Keratinocyte (primary cell): ENCODE measurements around the gene SMR3A. TPM values are rescaled to one million over a fixed set of nuclear protein-coding genes. Genes with fewer than 3 reads are reported as not detected.

Experiments used
- DNase-seq: peaks from one replicate; pipeline ENCODE4 v3.0.0-alpha.2; 2011; ENCODE audit warnings: low read depth, missing footprints, low spot score
- FAIRE-seq: peaks from 2 replicates; lab custom pipeline; 2011; peaks lifted over from hg19 to GRCh38; lab: Jason Lieb, UNC
- H2AFZ ChIP-seq: 2 replicates; pipeline ENCODE4 v1.6.0; 2012; ENCODE audit warnings: low read length, control low read depth, inconsistent platforms; ENCODE audit not compliant: control insufficient read depth
- H3K27ac ChIP-seq: 2 replicates; pipeline ENCODE4 v1.5.1; 2011; ENCODE audit warnings: low read length; ENCODE audit not compliant: control insufficient read depth, insufficient read depth
- H3K27me3 ChIP-seq: 3 replicates; pipeline ENCODE4 v1.6.0; 2011; ENCODE audit warnings: low read length; ENCODE audit not compliant: control insufficient read depth, insufficient read depth; ENCODE audit errors: extremely low read depth
- H3K36me3 ChIP-seq, 2 experiments: 2 replicates in 1 of 2; 3 replicates in 1 of 2; pipeline ENCODE4 v1.5.1; 2011; ENCODE audit warnings: low read length in 2 of 2, mild to moderate bottlenecking in 1 of 2; ENCODE audit not compliant: control insufficient read depth in 2 of 2, insufficient read depth in 2 of 2; ENCODE audit errors: extremely low read depth in 1 of 2
- H3K4me1 ChIP-seq: 3 replicates; pipeline ENCODE4 v1.5.1; 2011; ENCODE audit warnings: low read length; ENCODE audit not compliant: control insufficient read depth, insufficient read depth; ENCODE audit errors: extremely low read depth
- H3K4me2 ChIP-seq: 3 replicates; pipeline ENCODE4 v1.6.0; 2011; ENCODE audit warnings: low read depth, low read length; ENCODE audit not compliant: control insufficient read depth, insufficient read depth; ENCODE audit errors: extremely low read depth
- H3K4me3 ChIP-seq, 3 experiments: fragments of 200-600 bp in 1 of 3; sonication (generic) in 1 of 3; 2 replicates in 2 of 3; 3 replicates in 1 of 3; pipeline ENCODE4 v1.5.1; 2011 to 2016; ENCODE audit warnings: low read length in 3 of 3, mild to moderate bottlenecking in 3 of 3, control low read depth in 2 of 3, inconsistent platforms in 1 of 3, low read depth in 1 of 3, mixed read lengths in 1 of 3, mixed run types in 1 of 3, moderate library complexity in 1 of 3; ENCODE audit not compliant: control insufficient read depth in 2 of 3, insufficient read depth in 2 of 3; ENCODE audit errors: extremely low read depth in 1 of 3
- H3K79me2 ChIP-seq: 2 replicates; pipeline ENCODE4 v1.6.0; 2012; ENCODE audit warnings: low read length; ENCODE audit not compliant: control insufficient read depth, insufficient read depth
- H3K9ac ChIP-seq: 3 replicates; pipeline ENCODE4 v1.6.0; 2011; ENCODE audit warnings: low read length; ENCODE audit not compliant: control insufficient read depth, insufficient read depth; ENCODE audit errors: extremely low read depth
- H3K9me1 ChIP-seq: 3 replicates; pipeline ENCODE4 v1.6.0; 2011; ENCODE audit warnings: low read length; ENCODE audit not compliant: control insufficient read depth, insufficient read depth; ENCODE audit errors: extremely low read depth
- H3K9me3 ChIP-seq: 2 replicates; pipeline ENCODE4 v1.5.1; 2012; ENCODE audit warnings: low read depth, low read length; ENCODE audit not compliant: control insufficient read depth
- H4K20me1 ChIP-seq: 3 replicates; pipeline ENCODE4 v1.6.0; 2011; ENCODE audit warnings: low read length; ENCODE audit not compliant: control insufficient read depth, insufficient read depth; ENCODE audit errors: extremely low read depth
- CTCF ChIP-seq, 3 experiments: IDR thresholded peaks in 1 of 3; conservative IDR thresholded peaks in 1 of 3; optimal IDR thresholded peaks in 1 of 3; 2 replicates in 2 of 3; 3 replicates in 1 of 3; pipeline versions ENCODE3 to v1.5.1; 2011; ENCODE audit warnings: low read length in 3 of 3, mild to moderate bottlenecking in 3 of 3, moderate library complexity in 2 of 3, control low read depth in 1 of 3, inconsistent platforms in 1 of 3; ENCODE audit not compliant: insufficient read depth in 2 of 3; ENCODE audit errors: extremely low read depth in 1 of 3
- EZH2 ChIP-seq: IDR thresholded peaks from one replicate; pipeline ENCODE4 v1.6.1; 2012; ENCODE audit warnings: inconsistent platforms, mild to moderate bottlenecking, low read length, moderate library complexity
- dilution Hi-C: fragments of 300-500 bp; cut with MboI; formaldehyde crosslinking; loops from one replicate; pipeline ENCODE4 v1.7.0; 2020; ENCODE audit warnings: low sequenced_read_pairs; ENCODE audit not compliant: extremely low pct_ligation_motif_present
- polyA plus RNA-seq, 5 experiments: library from polyadenylated mRNA; depleted of rRNA in 3 of 5; stranded (reverse) in 3 of 5; stranded (forward) in 1 of 5; unstranded in 1 of 5; fragments of >200 nt; gene quantifications; 1 replicate in 1 of 5; 2 replicates in 3 of 5; 3 replicates in 1 of 5; pipeline versions ENCODE4 v1.2.1 to v1.2.3, GENCODE V29; 2011 to 2012; ENCODE audit warnings: missing spikeins in 2 of 5, low read depth in 1 of 5, low replicate concordance in 1 of 5

The SMR3A gene
- polyA plus RNA-seq, 1 donor (not counting 4 experiments of a cell fraction or from before 2014, with no cell fraction given), result not detected

GRCh38 chr4:70371987-70372386 is 11.4 kb downstream of the SMR3A start:
- Histone ChIP-seq H3K4me1 (no peaks in the 10 kb centered on the region), H3K4me2 (no peak overlapping the region), H3K9ac (no peak overlapping the region), H3K27me3 (no peaks in the 10 kb centered on the region), H3K9me3 (no peaks in the 10 kb centered on the region), H3K27ac (no peak overlapping the region), H4K20me1 (no peaks in the 10 kb centered on the region), H2AFZ (no peak overlapping the region), H3K9me1 (no peaks in the 10 kb centered on the region), H3K4me3 (no peak overlapping the region), H3K36me3 (no peaks in the 10 kb centered on the region), H3K79me2 (no peaks in the 10 kb centered on the region)
- dilution Hi-C loops, result no loop called here
- no peak for DNase-seq
- FAIRE-seq, result no peak
- TF ChIP-seq EZH2 (no peak), CTCF (optimal IDR thresholded peaks at IDR 0.05 in 1 of 3, IDR thresholded peaks at IDR 0.05 in 1 of 3, conservative IDR thresholded peaks at IDR 0.05 in 1 of 3; ENCODE audit: extremely low read depth in 1 of 3, insufficient read depth in 2 of 3, low read length in 3 of 3) (no peak)

GRCh38 chr4:70372760-70373159 is 12.2 kb downstream of the SMR3A start:
- Histone ChIP-seq H3K36me3 (no peaks in the 10 kb centered on the region), H3K4me2 (no peak overlapping the region), H3K27me3 (no peaks in the 10 kb centered on the region), H3K4me3 (no peak overlapping the region), H2AFZ (no peak overlapping the region), H3K9ac (no peak overlapping the region), H3K79me2 (no peaks in the 10 kb centered on the region), H4K20me1 (no peaks in the 10 kb centered on the region), H3K4me1 (no peaks in the 10 kb centered on the region), H3K9me1 (no peaks in the 10 kb centered on the region), H3K9me3 (no peaks in the 10 kb centered on the region), H3K27ac (no peak overlapping the region)
- DNase-seq (no peak), FAIRE-seq (no peak)
- dilution Hi-C loops, result no loop called here
- no peak for TF ChIP-seq EZH2
- no peak for TF ChIP-seq CTCF (optimal IDR thresholded peaks at IDR 0.05 in 1 of 3, IDR thresholded peaks at IDR 0.05 in 1 of 3, conservative IDR thresholded peaks at IDR 0.05 in 1 of 3; ENCODE audit: extremely low read depth in 1 of 3, insufficient read depth in 2 of 3, low read length in 3 of 3)
